ENCODE measurements around the gene ACOT2. TPM values are rescaled to one million over a fixed set of nuclear protein-coding genes. Genes with fewer than 3 reads are reported as not detected.
"Not testable (repeated sequence)": the region's sequence is repeated elsewhere in the genome, so short reads cannot be mapped to it uniquely, and the experiment has no call there.

Gene ACOT2
- total and polyA plus RNA-seq, 4 donors: 19.4 to 36.9 (median 24.3) TPM

DNA sequence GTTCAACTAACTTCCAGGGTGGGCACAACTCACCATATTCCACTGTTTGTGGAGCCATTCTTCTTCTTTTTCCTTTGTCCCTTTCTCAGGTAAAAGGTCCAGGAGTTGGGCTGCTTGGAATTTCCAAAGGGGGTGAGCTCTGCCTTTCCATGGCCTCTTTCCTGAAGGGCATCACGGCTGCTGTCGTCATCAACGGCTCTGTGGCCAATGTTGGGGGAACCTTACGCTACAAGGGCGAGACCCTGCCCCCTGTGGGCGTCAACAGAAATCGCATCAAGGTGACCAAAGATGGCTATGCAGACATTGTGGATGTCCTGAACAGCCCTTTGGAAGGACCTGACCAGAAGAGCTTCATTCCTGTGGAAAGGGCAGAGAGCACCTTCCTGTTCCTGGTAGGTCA lies 26.1 kb upstream of the ACOT2 start:
- H3K4me1 ChIP-seq (ENCODE audit: control insufficient read depth in 1 of 2, insufficient read depth in 2 of 2, low read length in 2 of 2); ATAC-seq (ENCODE audit: low FRiP score); H3K4me3 ChIP-seq (ENCODE audit: low read length in 2 of 2); H3K9me3 ChIP-seq (ENCODE audit: control insufficient read depth, low read length); DNase-seq; intact Hi-C loops (cut with DNase I); H3K27ac ChIP-seq (ENCODE audit: low read depth in 1 of 2, low read length in 2 of 2); H3K27me3 ChIP-seq (ENCODE audit: control insufficient read depth in 1 of 2, insufficient read depth in 2 of 2, low read length in 1 of 2); H3K36me3 ChIP-seq (ENCODE audit: control insufficient read depth in 1 of 2, insufficient read depth in 2 of 2, low read length in 1 of 2): not testable (repeated sequence)
- 74 to 92% methylated on average over 2 to 7 of the region's 7 CpGs for WGBS, 2 donors

DNA sequence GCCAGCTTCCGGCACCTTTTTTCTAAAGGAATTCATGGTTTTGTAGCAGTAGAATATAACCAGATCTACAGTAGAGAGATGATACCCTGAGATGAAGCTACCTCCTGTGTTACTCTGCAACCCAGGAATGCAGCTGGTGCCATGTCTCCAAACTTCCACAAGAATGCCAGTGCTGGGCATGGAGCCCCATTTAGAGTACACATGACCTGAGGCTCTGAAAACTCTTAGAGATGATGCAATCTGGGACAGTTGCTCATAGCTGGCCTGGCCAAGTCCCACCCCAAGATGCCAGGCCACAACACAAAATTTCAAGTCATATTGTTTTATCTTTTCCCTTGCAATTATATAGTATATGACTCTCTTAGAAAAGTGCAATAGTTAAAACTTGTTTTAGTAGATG lies 23.7 kb upstream of the ACOT2 start:
- DNase-seq; H3K9me3 ChIP-seq (ENCODE audit: control insufficient read depth, low read length); intact Hi-C loops (cut with DNase I); H3K27me3 ChIP-seq (ENCODE audit: control insufficient read depth in 1 of 2, insufficient read depth in 2 of 2, low read length in 1 of 2); H3K36me3 ChIP-seq (ENCODE audit: control insufficient read depth in 1 of 2, insufficient read depth in 2 of 2, low read length in 1 of 2); H3K4me3 ChIP-seq (ENCODE audit: low read length in 2 of 2); H3K4me1 ChIP-seq (ENCODE audit: control insufficient read depth in 1 of 2, insufficient read depth in 2 of 2, low read length in 2 of 2); H3K27ac ChIP-seq (ENCODE audit: low read depth in 1 of 2, low read length in 2 of 2); ATAC-seq (ENCODE audit: low FRiP score): not testable (repeated sequence)
- WGBS, 2 donors: 100% methylated on average over 1 of the region's 1 CpG; no CpG with 5 or more reads in 1 of the 2 donors

DNA sequence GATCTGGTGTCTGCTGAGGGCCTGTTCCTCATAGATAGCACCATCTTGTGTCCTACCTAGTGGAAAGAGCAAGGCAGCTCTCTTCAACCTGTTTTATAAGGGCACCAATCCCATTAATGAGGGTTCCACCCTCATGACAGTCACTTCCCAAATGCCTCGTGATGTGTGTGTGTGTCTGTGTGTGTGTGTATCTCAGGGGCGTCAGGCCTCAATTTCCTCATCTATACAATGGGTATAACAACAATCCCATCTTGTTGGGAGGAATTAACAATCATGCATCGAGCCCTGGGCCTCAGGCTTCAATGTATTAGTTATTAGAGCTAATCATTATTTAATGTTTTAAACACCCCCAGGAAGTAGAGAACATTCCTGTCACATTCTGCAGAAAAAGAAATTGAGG lies 19.9 kb upstream of the ACOT2 start:
- H3K9me3 ChIP-seq (ENCODE audit: control insufficient read depth, low read length); intact Hi-C loops (cut with DNase I); H3K4me1 ChIP-seq (ENCODE audit: control insufficient read depth in 1 of 2, insufficient read depth in 2 of 2, low read length in 2 of 2); H3K36me3 ChIP-seq (ENCODE audit: control insufficient read depth in 1 of 2, insufficient read depth in 2 of 2, low read length in 1 of 2); H3K27ac ChIP-seq (ENCODE audit: low read depth in 1 of 2, low read length in 2 of 2); ATAC-seq (ENCODE audit: low FRiP score); H3K4me3 ChIP-seq (ENCODE audit: low read length in 2 of 2); H3K27me3 ChIP-seq (ENCODE audit: control insufficient read depth in 1 of 2, insufficient read depth in 2 of 2, low read length in 1 of 2); DNase-seq: not testable (repeated sequence)
- WGBS, 2 donors: 89 to 95% methylated on average over 3 of the region's 3 CpGs

DNA sequence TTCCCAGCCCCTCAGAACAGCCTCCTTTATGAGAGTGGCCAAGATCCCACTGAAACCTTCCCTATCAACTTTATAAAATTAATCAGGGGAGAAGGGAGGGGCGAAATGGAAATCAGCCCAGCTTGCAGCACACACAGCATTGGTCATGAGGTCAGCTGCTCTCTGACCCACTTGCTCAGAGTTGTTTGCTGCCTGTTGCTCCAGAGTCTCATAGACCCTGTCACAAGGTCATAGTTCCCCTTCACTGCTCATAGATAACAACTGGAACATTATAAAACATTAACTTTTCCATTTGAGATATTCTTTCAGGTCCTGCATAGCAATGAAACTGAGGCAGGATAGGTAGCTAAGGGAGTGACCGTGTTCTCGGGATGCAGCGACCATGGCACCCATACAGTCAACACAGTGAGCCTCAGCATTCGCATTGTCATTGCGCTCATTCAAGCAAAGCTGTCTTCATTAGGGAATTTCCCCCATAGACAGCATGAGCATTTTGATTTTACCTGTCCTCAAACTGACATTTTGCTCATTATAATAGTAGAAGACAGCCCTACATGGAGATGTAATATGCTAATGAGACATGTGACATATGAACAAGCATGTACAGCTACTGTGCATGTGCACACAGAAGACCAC lies 19.0 kb upstream of the ACOT2 start:
- not testable (repeated sequence) for ATAC-seq (ENCODE audit: low FRiP score)
- whole genome bisulfite sequencing, 2 donors: 97% methylated on average over 3 to 5 of the region's 6 CpGs

DNA sequence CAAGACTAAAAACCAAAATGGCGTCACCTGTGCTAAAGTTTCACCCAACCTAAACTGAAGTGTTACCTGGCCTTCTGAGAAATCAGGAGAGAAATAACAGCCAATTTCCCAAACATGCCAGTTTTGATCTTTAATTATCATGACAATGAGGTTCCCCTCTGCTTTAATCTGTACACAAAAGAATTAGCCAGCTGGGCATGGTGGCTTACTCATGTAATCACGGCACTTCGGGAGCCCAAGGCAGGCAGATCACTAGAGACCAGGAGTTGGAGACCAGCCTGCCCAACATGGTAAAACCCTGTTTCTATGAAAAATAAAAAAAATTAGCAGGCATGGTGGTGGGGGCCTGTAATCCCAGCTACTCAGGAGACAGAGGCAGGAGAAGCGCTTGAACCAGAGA lies 15.2 kb upstream of the ACOT2 start:
- no peak overlapping the region for H3K27ac ChIP-seq (ENCODE audit: low read depth in 1 of 2, low read length in 2 of 2)
- WGBS, 2 donors: 97 to 99% methylated on average over 4 of the region's 4 CpGs
- no peaks in the 10 kb centered on the region for H3K36me3 ChIP-seq (ENCODE audit: control insufficient read depth in 1 of 2, insufficient read depth in 2 of 2, low read length in 1 of 2)
- H3K9me3 ChIP-seq (ENCODE audit: control insufficient read depth, low read length): no peaks in the 10 kb centered on the region
- no peaks in the 10 kb centered on the region for H3K4me1 ChIP-seq (ENCODE audit: control insufficient read depth in 1 of 2, insufficient read depth in 2 of 2, low read length in 2 of 2)
- no peak overlapping the region for H3K4me3 ChIP-seq (ENCODE audit: low read length in 2 of 2)
- DNase-seq: no peak
- H3K27me3 ChIP-seq (ENCODE audit: control insufficient read depth in 1 of 2, insufficient read depth in 2 of 2, low read length in 1 of 2): no peaks in the 10 kb centered on the region
- no peak for ATAC-seq (ENCODE audit: low FRiP score)
- intact Hi-C loops (cut with DNase I): no loop called here

More for the DNA sequence above, 19.0 kb upstream of the ACOT2 start:
- H3K4me3 ChIP-seq (ENCODE audit: low read length in 2 of 2); H3K4me1 ChIP-seq (ENCODE audit: control insufficient read depth in 1 of 2, insufficient read depth in 2 of 2, low read length in 2 of 2); H3K36me3 ChIP-seq (ENCODE audit: control insufficient read depth in 1 of 2, insufficient read depth in 2 of 2, low read length in 1 of 2); H3K27ac ChIP-seq (ENCODE audit: low read depth in 1 of 2, low read length in 2 of 2); H3K9me3 ChIP-seq (ENCODE audit: control insufficient read depth, low read length); DNase-seq; intact Hi-C loops (cut with DNase I); H3K27me3 ChIP-seq (ENCODE audit: control insufficient read depth in 1 of 2, insufficient read depth in 2 of 2, low read length in 1 of 2): not testable (repeated sequence)

DNA sequence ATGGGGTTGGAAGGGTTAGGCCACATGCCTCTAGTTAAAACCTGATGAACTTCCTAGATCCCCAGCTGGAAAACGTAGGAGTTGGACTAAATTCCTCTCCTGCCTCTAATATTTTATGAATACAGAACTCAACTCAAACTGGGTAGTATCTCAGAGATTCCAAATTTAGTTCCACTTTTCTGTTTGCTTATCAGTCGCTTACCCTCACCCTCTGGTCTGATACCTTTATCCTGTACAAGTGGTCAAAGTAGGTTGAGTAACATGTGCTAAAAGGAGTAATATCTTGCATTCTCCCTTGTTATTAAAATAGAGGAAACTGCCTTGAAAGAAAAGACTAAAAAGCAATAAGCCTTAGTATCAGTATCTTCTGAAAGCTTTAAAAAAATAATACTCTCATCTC lies 11.8 kb upstream of the ACOT2 start:
- DNase-seq; H3K4me1 ChIP-seq (ENCODE audit: control insufficient read depth in 1 of 2, insufficient read depth in 2 of 2, low read length in 2 of 2); H3K27ac ChIP-seq (ENCODE audit: low read depth in 1 of 2, low read length in 2 of 2); H3K9me3 ChIP-seq (ENCODE audit: control insufficient read depth, low read length); intact Hi-C loops (cut with DNase I); H3K36me3 ChIP-seq (ENCODE audit: control insufficient read depth in 1 of 2, insufficient read depth in 2 of 2, low read length in 1 of 2); H3K27me3 ChIP-seq (ENCODE audit: control insufficient read depth in 1 of 2, insufficient read depth in 2 of 2, low read length in 1 of 2); ATAC-seq (ENCODE audit: low FRiP score); H3K4me3 ChIP-seq (ENCODE audit: low read length in 2 of 2): not testable (repeated sequence)
- WGBS, 2 donors: 55 to 61% methylated on average over 2 of the region's 2 CpGs

DNA sequence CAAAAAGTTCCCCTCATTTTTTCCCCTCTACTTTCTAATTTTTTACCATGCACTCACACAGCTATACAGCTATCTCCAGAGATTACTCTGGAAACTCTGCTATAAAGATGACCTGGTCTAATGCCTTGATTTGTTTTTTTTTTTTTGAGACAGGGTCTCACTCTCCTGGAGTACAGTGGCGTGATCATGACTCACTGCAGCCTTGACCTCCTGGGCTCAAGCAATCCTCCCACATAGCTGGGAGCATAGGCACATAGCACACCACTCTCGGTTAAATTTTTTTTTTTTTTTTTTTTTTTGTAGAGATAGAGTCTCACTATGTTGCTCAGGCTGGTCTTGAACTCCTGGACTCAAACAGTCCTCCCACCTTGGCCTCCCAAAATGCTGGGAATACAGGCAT lies 10.8 kb upstream of the ACOT2 start:
- intact Hi-C loops (cut with DNase I); H3K27ac ChIP-seq (ENCODE audit: low read depth in 1 of 2, low read length in 2 of 2); H3K4me1 ChIP-seq (ENCODE audit: control insufficient read depth in 1 of 2, insufficient read depth in 2 of 2, low read length in 2 of 2); H3K36me3 ChIP-seq (ENCODE audit: control insufficient read depth in 1 of 2, insufficient read depth in 2 of 2, low read length in 1 of 2); ATAC-seq (ENCODE audit: low FRiP score); H3K9me3 ChIP-seq (ENCODE audit: control insufficient read depth, low read length); DNase-seq; H3K4me3 ChIP-seq (ENCODE audit: low read length in 2 of 2); H3K27me3 ChIP-seq (ENCODE audit: control insufficient read depth in 1 of 2, insufficient read depth in 2 of 2, low read length in 1 of 2): not testable (repeated sequence)
- WGBS, 2 donors: 67 to 90% methylated on average over 1 to 2 of the region's 2 CpGs

DNA sequence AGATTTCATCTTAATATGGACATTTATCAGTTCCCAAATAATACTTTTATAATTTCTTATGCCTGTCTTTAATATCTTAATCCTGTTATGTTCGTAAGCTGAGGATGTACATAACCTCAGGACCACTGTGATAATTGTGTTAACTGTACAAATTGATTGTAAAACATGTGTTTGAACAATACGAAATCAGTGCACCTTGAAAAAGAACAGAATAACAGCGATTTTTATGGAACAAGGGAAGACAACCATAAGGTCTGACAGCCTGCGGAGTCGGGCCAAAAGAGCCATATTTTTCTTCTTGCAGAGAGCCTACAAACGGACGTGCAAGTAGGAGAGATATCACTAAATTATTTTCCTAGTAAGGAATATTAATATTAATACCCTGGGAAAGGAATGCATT lies 6.8 kb upstream of the ACOT2 start:
- not testable (repeated sequence) for H3K4me1 ChIP-seq (ENCODE audit: control insufficient read depth in 1 of 2, insufficient read depth in 2 of 2, low read length in 2 of 2); DNase-seq; H3K4me3 ChIP-seq (ENCODE audit: low read length in 2 of 2); H3K27me3 ChIP-seq (ENCODE audit: control insufficient read depth in 1 of 2, insufficient read depth in 2 of 2, low read length in 1 of 2); H3K36me3 ChIP-seq (ENCODE audit: control insufficient read depth in 1 of 2, insufficient read depth in 2 of 2, low read length in 1 of 2); ATAC-seq (ENCODE audit: low FRiP score); H3K9me3 ChIP-seq (ENCODE audit: control insufficient read depth, low read length); H3K27ac ChIP-seq (ENCODE audit: low read depth in 1 of 2, low read length in 2 of 2)
- WGBS, 2 donors: 70 to 78% methylated on average over 7 of the region's 7 CpGs
- intact Hi-C loops (cut with DNase I): loop anchor here in 1 of 2 donors (10.0 kb wide), 2 partner anchors 53 to 57 kb away; partner anchors contain the start of gene ACOT6

DNA sequence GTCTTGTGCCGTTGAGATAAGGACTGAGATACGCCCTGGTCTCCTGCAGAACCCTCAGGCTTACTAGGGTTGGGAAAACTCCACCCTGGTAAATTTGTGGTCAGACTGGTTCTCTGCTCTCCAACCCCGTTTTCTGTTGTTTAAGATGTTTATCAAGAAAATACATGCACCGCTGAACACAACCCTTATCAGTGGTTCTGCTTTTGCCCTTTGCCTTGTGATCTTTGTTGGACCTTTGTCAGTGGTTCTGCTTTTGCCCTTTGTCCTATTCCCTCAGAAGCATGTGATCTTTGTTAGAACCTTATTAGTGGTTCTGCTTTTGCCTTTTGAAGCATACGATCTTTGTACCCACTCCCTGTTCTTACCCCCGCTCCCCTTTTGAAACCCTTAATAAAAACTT lies 6.3 kb upstream of the ACOT2 start:
- H3K4me3 ChIP-seq (ENCODE audit: low read length in 2 of 2); DNase-seq; H3K4me1 ChIP-seq (ENCODE audit: control insufficient read depth in 1 of 2, insufficient read depth in 2 of 2, low read length in 2 of 2); H3K9me3 ChIP-seq (ENCODE audit: control insufficient read depth, low read length); H3K36me3 ChIP-seq (ENCODE audit: control insufficient read depth in 1 of 2, insufficient read depth in 2 of 2, low read length in 1 of 2); H3K27ac ChIP-seq (ENCODE audit: low read depth in 1 of 2, low read length in 2 of 2); H3K27me3 ChIP-seq (ENCODE audit: control insufficient read depth in 1 of 2, insufficient read depth in 2 of 2, low read length in 1 of 2); ATAC-seq (ENCODE audit: low FRiP score): not testable (repeated sequence)
- WGBS, 2 donors: 75 to 76% methylated on average over 6 of the region's 6 CpGs
- intact Hi-C loops (cut with DNase I): loop anchor here in 1 of 2 donors (10.0 kb wide), 2 partner anchors 52 to 58 kb away; partner anchors contain the start of gene ACOT6

Data from aorta (tissue), 5 donors.